NCI-H82 treated with DMSO at 0.1 percent for 48 hours (cell line): ENCODE results near the gene CXCL3.
"Not testable (repeated sequence)": the region's sequence is repeated elsewhere in the genome, so short reads cannot be mapped to it uniquely, and the experiment has no call there.

Experiments used
- DNase-seq: peaks from one replicate; lab custom pipeline; 2025; ENCODE audit not compliant: unreplicated experiment; lab: John Stamatoyannopoulos, UW

Gene CXCL3

GRCh38 chr4:74038425-74039314 is at the start of gene CXCL3:
CXCL3 (minus strand) TSS chr4:74038689; CDS start chr4:74038611, 78 bp downstream.
- no peak for DNase-seq

GRCh38 chr4:74087481-74087880 is 49.0 kb upstream of the CXCL3 start:
- no peak for DNase-seq

DNA sequence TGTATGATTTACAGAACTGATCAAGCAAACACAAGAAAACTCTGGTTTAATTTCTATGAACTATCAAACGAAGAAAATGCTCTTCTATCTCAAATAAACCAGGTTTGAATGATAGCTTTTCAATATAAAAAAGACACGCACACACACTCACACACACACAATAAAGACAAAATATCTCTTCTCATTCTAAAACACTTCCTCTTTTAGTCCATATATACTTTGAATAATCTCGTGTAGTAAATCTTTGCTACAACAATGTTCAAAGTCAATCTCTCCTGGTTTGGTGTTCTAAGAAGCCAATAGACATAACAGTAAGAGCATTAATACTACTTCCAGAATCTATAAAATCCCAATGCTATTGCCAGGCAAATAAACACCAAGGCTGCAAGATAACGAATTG is 47.2 kb upstream of the CXCL3 start:
- DNase-seq: no peak

DNA sequence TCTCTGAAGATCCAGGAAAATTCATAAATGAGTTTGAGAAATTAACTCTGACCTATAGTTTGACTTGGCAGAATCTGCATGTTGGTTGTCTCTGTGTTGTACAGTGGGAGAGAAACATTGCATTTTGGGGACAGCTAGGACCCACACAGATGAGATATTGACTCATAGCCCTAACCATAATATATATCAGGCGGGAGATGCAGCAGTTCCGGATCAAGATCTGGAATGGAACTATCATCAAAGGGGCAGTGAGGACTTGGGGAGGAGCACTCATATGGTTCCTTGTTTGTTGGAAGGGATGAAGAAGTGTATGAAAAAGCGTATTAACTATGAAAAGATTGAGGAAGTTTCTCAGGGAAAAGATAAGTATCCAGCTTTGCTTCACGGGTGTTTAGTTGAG is 46.5 kb upstream of the CXCL3 start:
- DNase-seq: no peak

- DNase-seq: no peak
These were observed 45.1 kb upstream of the CXCL3 start for GRCh38 chr4:74083546-74083945.

DNA sequence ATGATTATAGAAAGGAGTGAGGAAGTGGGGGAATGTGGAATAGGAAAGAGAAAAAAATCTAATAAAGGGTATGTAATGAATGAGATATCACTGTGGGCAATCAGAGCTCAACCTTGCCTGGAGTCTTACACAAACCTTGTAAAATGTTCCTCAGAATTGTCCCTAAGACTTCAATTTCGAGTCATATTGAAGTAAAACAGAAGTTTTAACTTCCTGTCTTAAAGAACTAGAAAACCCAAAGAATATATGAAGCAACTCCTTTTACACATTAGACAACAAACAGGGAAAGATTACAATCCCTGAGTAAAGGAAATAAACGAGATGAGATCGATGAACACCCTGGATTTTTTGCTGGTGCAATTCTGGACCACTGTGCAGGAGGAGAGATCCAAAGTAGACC is 42.5 kb upstream of the CXCL3 start:
- no peak for DNase-seq

- not testable (repeated sequence) for DNase-seq
These were observed 41.9 kb upstream of the CXCL3 start for GRCh38 chr4:74080351-74080750.

- not testable (repeated sequence) for DNase-seq
These were observed 40.5 kb upstream of the CXCL3 start for GRCh38 chr4:74079024-74079423.

GRCh38 chr4:74073358-74073757 is 34.9 kb upstream of the CXCL3 start:
- no peak for DNase-seq

- DNase-seq: no peak
These were observed 34.2 kb upstream of the CXCL3 start for GRCh38 chr4:74072739-74073138.

GRCh38 chr4:74067586-74067985 is 29.1 kb upstream of the CXCL3 start:
- no peak for DNase-seq

- DNase-seq: no peak
These were observed 27.7 kb upstream of the CXCL3 start for GRCh38 chr4:74066232-74066631.

DNA sequence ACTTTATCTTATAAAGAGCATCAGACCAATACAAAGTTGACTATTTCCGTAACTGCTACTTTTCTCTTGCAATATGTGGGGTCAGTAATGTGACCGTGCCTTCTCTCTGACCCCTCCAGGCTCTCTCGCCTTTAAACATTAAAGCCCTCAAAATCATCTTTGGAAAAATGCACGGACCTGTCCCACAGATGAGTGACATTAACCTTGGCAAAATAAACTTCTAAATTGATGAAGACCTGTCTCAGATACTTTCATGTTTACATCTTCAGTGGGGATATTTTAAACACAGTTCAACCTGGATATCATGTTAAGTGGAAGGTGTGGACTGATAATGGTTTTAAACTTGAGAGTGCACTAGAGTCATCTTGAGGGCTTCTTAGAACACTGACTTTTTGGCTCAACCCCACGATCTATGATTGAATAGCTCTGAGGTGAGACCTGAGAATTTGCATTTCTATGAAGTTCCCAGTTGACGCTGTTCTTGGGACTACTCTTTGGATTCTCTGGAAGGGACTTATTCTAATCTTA is 26.7 kb upstream of the CXCL3 start:
- no peak for DNase-seq

DNA sequence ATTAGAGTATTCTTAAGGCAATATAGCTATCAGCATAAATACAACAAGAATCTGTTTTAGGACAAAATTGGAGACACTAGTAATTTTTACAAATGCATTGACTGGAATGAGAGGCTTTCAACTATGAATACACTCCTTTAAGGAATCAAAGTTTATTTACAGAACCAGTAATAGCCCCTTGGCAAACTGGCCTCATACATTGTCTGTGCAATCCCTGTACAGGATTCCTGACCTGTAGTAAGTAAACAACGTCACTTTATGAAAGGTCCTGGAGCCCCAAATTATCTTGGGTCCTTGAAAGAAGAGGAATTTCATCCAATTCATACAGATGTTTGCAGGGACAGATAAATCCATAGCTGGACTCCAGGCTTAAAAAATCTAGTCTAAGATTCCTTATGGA is 25.4 kb upstream of the CXCL3 start:
- no peak for DNase-seq

- no peak for DNase-seq
These were observed 24.5 kb upstream of the CXCL3 start for GRCh38 chr4:74062953-74063352.

- no peak for DNase-seq
These were observed 22.9 kb upstream of the CXCL3 start for GRCh38 chr4:74061430-74061829.

DNA sequence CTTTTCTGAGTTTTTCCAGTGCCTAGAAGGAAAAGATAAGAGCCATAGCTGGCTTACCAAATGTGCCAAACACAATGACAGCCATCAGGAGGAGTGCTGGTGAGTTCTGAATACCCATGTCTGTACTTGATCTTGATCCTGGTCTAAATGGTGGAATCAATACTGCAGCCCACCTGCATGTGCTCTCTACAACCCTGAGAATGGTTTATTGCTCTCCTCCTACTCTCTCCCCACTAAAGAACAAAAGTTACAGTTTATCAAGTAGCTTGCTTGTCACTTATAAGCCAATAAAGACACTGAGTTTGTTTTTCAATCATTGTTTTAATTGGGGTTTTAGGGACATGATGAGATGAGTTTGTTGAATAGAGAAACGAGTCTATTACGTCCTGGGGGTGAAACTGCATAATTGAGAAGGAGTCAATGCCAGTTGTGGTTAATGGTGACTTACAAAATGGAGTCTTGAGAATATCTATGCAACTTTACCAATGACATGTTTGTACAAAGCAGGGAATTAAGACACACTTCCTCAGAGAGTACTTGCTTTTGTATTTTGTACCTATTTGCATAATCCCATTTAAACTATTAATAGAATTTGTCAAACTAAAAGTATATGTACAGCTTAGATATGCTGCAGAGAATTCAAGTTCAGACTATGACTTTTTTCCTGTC is 20.8 kb upstream of the CXCL3 start:
- DNase-seq: peak; percentile 18

DNA sequence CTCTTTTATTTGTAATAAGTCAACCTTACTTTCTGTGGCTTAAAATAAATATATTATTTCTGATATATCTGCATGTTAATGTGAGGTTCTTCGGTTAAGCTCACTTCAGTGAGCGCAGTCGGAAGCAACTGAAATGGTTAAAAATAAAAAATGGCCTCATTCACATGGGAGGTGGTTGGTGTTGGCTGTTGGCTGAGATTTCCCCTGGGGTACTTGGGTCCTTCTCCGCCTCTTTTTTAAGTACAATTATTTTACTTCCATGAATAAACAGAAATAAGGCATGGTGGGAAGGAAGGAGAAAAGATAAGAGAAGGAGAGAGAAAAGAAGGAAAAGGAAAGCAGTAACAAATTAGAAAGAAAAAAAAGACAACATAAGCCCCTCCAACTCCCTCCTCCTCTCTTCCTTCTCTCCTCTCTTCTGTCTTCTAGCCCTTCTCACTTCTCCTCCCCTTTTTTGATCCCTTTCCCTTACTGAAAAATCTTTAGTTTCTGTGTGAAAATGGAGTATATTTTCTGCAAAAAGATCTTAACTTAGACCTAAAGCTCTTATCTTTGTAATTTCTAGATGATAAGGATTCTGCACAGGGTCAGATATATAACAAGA is 19.7 kb upstream of the CXCL3 start:
- DNase-seq: no peak

GRCh38 chr4:74057588-74057987 is 19.1 kb upstream of the CXCL3 start:
- DNase-seq: no peak

DNA sequence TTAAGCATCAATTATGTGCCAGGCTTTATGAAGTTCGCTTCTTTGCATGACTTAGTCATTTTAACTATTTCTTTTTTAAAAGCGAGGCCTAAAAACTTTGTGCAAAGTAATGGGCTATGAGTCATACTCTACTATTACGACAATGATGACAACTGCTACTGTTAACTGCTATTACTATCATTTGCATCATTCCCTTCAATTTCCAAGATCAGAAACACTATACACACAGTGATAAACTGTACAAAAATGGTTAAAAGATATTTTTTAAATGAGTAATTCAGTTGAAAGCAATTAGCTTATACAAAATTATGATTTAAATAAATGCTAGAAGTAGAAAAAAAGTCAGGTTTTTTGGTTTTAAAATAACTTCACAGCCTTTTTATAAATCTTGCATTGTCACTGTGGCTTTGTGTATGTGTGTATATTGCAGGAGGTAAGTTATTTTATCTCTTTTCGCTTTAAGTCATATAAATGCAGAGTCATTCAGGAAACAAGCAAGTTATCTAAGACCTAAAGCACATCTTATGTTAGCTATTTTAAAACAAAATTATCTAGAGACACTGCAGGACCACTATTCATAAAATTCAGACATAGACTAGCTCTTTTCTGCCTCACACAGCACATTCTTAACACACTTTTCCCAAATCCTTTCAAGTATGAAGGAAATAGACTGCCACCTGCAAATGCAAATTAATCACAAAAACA is 18.5 kb upstream of the CXCL3 start:
- DNase-seq: no peak
